ENCODE data around the gene KRT4. TPM values are rescaled to one million over a fixed set of nuclear protein-coding genes. Genes with fewer than 3 reads are reported as not detected.

KRT4 gene
- total RNA-seq, 2 experiments from 2014 or later: not detected

DNA sequence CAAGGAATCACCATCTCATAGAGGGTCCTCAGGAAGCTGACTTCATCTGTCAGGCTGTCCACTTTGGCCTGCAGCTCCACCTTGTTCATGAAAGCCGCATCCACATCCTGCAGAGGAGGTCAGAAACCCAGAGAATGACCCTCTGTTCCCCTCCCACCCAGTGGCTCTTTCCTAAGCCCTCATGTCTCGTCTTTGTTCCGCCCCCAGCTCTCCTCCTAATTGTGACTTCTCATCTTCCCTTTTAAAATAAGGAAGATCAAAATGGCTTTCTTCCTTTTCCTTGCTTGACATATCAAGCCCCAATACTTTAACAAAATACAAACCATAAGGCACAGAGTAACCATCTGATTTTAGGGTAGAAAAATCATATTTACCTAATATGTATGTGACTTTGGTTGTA lies 41.1 kb downstream of the KRT4 start:
- peaks cover 0 to 8% of the 10 kb centered on the region in 2 experiments for H3K9me3 ChIP-seq (ENCODE audit: control insufficient read depth in 1 of 2, insufficient read depth in 1 of 2, low read length in 2 of 2)
- intact Hi-C loops (cut with DNase I, micrococcal nuclease): no loop called here
- Mint-ChIP-seq H3K4me3 (no peak overlapping the region), H3K4me1 (ENCODE audit: low read depth) (no peaks in the 10 kb centered on the region), H3K27me3 (peaks cover 4% of the 10 kb centered on the region), H3K36me3 (ENCODE audit: low read depth) (no peaks in the 10 kb centered on the region), H3K9me3 (no peaks in the 10 kb centered on the region), H3K27ac (no peak overlapping the region)
- TF ChIP-seq, protein P1, sequence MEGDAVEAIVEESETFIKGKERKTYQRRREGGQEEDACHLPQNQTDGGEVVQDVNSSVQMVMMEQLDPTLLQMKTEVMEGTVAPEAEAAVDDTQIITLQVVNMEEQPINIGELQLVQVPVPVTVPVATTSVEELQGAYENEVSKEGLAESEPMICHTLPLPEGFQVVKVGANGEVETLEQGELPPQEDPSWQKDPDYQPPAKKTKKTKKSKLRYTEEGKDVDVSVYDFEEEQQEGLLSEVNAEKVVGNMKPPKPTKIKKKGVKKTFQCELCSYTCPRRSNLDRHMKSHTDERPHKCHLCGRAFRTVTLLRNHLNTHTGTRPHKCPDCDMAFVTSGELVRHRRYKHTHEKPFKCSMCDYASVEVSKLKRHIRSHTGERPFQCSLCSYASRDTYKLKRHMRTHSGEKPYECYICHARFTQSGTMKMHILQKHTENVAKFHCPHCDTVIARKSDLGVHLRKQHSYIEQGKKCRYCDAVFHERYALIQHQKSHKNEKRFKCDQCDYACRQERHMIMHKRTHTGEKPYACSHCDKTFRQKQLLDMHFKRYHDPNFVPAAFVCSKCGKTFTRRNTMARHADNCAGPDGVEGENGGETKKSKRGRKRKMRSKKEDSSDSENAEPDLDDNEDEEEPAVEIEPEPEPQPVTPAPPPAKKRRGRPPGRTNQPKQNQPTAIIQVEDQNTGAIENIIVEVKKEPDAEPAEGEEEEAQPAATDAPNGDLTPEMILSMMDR (IDR thresholded peaks at IDR 0.05): no peak
- ChIA-PET POLR2A (no interaction called here), CTCF (no interaction called here)
- H3K27me3 ChIP-seq (ENCODE audit: control insufficient read depth in 1 of 2, insufficient read depth in 2 of 2, low read length in 2 of 2): no peaks in the 10 kb centered on the region
- H3K4me1 ChIP-seq (ENCODE audit: insufficient read depth, low read length): no peaks in the 10 kb centered on the region
- H3K27ac ChIP-seq (ENCODE audit: low read depth in 1 of 2, low read length in 2 of 2): no peak overlapping the region
- no peak for ATAC-seq (ENCODE audit: poor library complexity)
- no peak overlapping the region for H3K4me3 ChIP-seq (ENCODE audit: low read length)
- DNase-seq: no peak
- H3K36me3 ChIP-seq (ENCODE audit: insufficient read depth, low read length): no peaks in the 10 kb centered on the region

DNA sequence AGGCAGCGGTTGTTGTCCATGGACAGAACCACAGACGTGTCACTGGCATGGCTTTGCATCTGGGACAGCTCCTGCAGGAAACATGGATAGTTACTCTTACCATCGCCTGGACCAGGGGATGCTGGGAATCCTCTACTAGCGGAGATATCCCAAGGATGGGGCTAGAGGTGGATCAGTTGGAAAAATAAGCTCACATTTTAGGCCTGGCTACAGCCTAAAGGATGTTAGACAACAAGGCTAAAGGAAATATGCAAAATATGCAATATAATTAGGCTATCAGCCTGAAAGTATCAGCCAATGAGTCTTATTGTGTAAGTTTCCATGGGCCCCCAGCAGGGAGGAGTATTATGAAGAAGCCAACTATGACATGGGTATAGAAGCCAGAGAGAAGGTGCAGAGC lies 41.7 kb downstream of the KRT4 start:
- Mint-ChIP-seq H3K36me3 (ENCODE audit: low read depth) (no peaks in the 10 kb centered on the region), H3K4me1 (ENCODE audit: low read depth) (no peaks in the 10 kb centered on the region), H3K9me3 (no peaks in the 10 kb centered on the region), H3K27ac (no peak overlapping the region), H3K4me3 (no peak overlapping the region), H3K27me3 (peaks cover 4% of the 10 kb centered on the region)
- Histone ChIP-seq H3K9me3 (ENCODE audit: control insufficient read depth in 1 of 2, insufficient read depth in 1 of 2, low read length in 2 of 2) (peaks cover 0 to 8% of the 10 kb centered on the region in 2 experiments), H3K27ac (ENCODE audit: low read depth in 1 of 2, low read length in 2 of 2) (no peak overlapping the region), H3K4me1 (ENCODE audit: insufficient read depth, low read length) (no peaks in the 10 kb centered on the region), H3K27me3 (ENCODE audit: control insufficient read depth in 1 of 2, insufficient read depth in 2 of 2, low read length in 2 of 2) (no peaks in the 10 kb centered on the region), H3K36me3 (ENCODE audit: insufficient read depth, low read length) (no peaks in the 10 kb centered on the region), H3K4me3 (ENCODE audit: low read length) (no peak overlapping the region)
- ChIA-PET POLR2A (no interaction called here), CTCF (no interaction called here)
- intact Hi-C loops (cut with DNase I, micrococcal nuclease): no loop called here
- TF ChIP-seq, protein P1 (IDR thresholded peaks at IDR 0.05): no peak
- no peak for ATAC-seq (ENCODE audit: poor library complexity)
- no peak for DNase-seq

DNA sequence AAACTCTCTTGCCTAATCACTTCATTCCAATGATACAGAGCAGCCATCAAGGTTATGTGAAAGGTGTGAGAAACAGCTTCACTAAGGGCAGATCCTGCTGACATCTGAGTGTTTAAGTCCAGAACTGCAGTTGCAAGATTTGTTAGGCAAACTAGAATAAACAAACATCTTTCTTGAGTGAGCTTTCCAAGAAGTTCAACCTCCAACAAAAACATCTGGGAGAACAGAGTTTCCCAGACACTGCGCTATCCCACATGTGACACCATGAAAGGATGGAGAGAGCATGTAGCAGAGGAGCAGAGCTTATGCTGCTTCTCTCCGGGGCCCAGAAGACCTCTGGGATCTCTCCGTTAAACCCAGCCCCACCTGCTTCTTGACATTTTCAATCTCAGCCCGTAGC lies 42.4 kb downstream of the KRT4 start:
- no peak overlapping the region for H3K4me3 ChIP-seq (ENCODE audit: low read length)
- no peaks in the 10 kb centered on the region for H3K27me3 ChIP-seq (ENCODE audit: control insufficient read depth in 1 of 2, insufficient read depth in 2 of 2, low read length in 2 of 2)
- Mint-ChIP-seq H3K4me3 (no peak overlapping the region), H3K27me3 (peaks cover 4% of the 10 kb centered on the region), H3K27ac (no peak overlapping the region), H3K4me1 (ENCODE audit: low read depth) (no peaks in the 10 kb centered on the region), H3K9me3 (no peaks in the 10 kb centered on the region), H3K36me3 (ENCODE audit: low read depth) (no peaks in the 10 kb centered on the region)
- CTCF ChIA-PET: no interaction called here
- H3K9me3 ChIP-seq (ENCODE audit: control insufficient read depth in 1 of 2, insufficient read depth in 1 of 2, low read length in 2 of 2): peaks cover 0 to 4% of the 10 kb centered on the region in 2 experiments
- H3K4me1 ChIP-seq (ENCODE audit: insufficient read depth, low read length): no peaks in the 10 kb centered on the region
- TF ChIP-seq, protein P1 (IDR thresholded peaks at IDR 0.05): no peak
- ATAC-seq (ENCODE audit: poor library complexity) (no peak), DNase-seq (no peak)
- intact Hi-C loops (cut with DNase I, micrococcal nuclease): no loop called here
- no peak overlapping the region for H3K27ac ChIP-seq (ENCODE audit: low read depth in 1 of 2, low read length in 2 of 2)
- POLR2A ChIA-PET: no interaction called here
- H3K36me3 ChIP-seq (ENCODE audit: insufficient read depth, low read length): no peaks in the 10 kb centered on the region
